GM12878 (cell line): ENCODE results near the gene MTCL3.

Source experiments
- ATAC-seq: fragments of 200-7000 bp; cut with Tn5 transposase; 3 replicates; pipeline ENCODE4 v1.9.1; 2020; ENCODE audit warnings: mild to moderate bottlenecking, moderate library complexity
- BruUV-seq: library from RNA; stranded (reverse); fragments of 400-500 nt; replicated peaks from 2 replicates; lab custom pipeline; 2021; lab: Mats Ljungman, UMichigan
- CTCF ChIA-PET: fragments of 300-600 bp; sonication (Branson Sonifier 250); formaldehyde crosslinking; extraction: SDS; loops from one replicate; lab custom pipeline; 2021; ENCODE audit warnings: inconsistent platforms; lab: Yijun Ruan, JAX
- POLR2A ChIA-PET: fragments of 350-600 bp; formaldehyde crosslinking; extraction: SDS; loops from one replicate; lab custom pipeline; 2021; ENCODE audit warnings: inconsistent platforms; lab: Charles Lee
- RAD21 ChIA-PET: fragments of 300-600 bp; sonication (Branson Sonifier 250); formaldehyde crosslinking; loops from one replicate; lab custom pipeline; 2023; ENCODE audit warnings: antibody characterized with exemption; ENCODE audit not compliant: unreplicated experiment; lab: Charles Lee
- SMC1A ChIA-PET: fragments of 300-600 bp; sonication (Branson Sonifier 250); formaldehyde crosslinking; loops from one replicate; lab custom pipeline; 2023; ENCODE audit not compliant: unreplicated experiment, uncharacterized antibody; lab: Charles Lee
- DNase-seq: peaks from one replicate; pipeline ENCODE4 v3.0.0-alpha.2; 2011; ENCODE audit warnings: low read depth, low spot score
- FAIRE-seq: peaks from 3 replicates; lab custom pipeline; 2011; peaks lifted over from hg19 to GRCh38; lab: Jason Lieb, UNC
- H2AFZ ChIP-seq: 2 replicates; pipeline ENCODE4 v1.6.0; 2011; ENCODE audit warnings: low read depth, low read length, control low read depth; ENCODE audit not compliant: control insufficient read depth
- H3K27ac ChIP-seq: 2 replicates; pipeline ENCODE4 v1.5.1; 2011; ENCODE audit warnings: control low read depth; ENCODE audit not compliant: control insufficient read depth, insufficient read depth
- H3K27me3 ChIP-seq, 2 experiments: replicated peaks in 1 of 2; 2 replicates each; pipeline versions ENCODE4 v1.6.0 to v1.6.1; 2011; ENCODE audit warnings: low read length in 1 of 2; ENCODE audit not compliant: control insufficient read depth in 2 of 2, insufficient read depth in 2 of 2
- H3K36me3 ChIP-seq, 2 experiments: 2 replicates each; pipeline ENCODE4 v1.5.1; 2011; ENCODE audit warnings: low read length in 1 of 2; ENCODE audit not compliant: control insufficient read depth in 2 of 2, insufficient read depth in 2 of 2
- H3K4me1 ChIP-seq: 2 replicates; pipeline ENCODE4 v1.6.1; 2011; ENCODE audit warnings: mild to moderate bottlenecking, low read length, moderate library complexity, mixed read lengths; ENCODE audit not compliant: control insufficient read depth, insufficient read depth
- H3K4me2 ChIP-seq: 2 replicates; pipeline ENCODE4 v1.6.0; 2011; ENCODE audit warnings: control low read depth; ENCODE audit not compliant: control insufficient read depth, insufficient read depth
- H3K4me3 ChIP-seq: fragments of 200-600 bp; sonication (generic); 2 replicates; pipeline ENCODE4 v1.5.1; 2016
- H3K79me2 ChIP-seq: 2 replicates; pipeline ENCODE4 v1.6.0; 2011; ENCODE audit warnings: low read length; ENCODE audit not compliant: control insufficient read depth, insufficient read depth
- H3K9ac ChIP-seq: 2 replicates; pipeline ENCODE4 v1.8.0; 2011; ENCODE audit warnings: low read length, control low read depth, mixed read lengths; ENCODE audit not compliant: control insufficient read depth, insufficient read depth
- H3K9me3 ChIP-seq: replicated peaks from 3 replicates; pipeline ENCODE4 v1.5.1; 2011; ENCODE audit warnings: mild to moderate bottlenecking, low read length; ENCODE audit not compliant: control insufficient read depth, insufficient read depth
- H4K20me1 ChIP-seq: 2 replicates; pipeline ENCODE4 v1.6.0; 2011; ENCODE audit not compliant: control insufficient read depth, insufficient read depth
- BCL11A ChIP-seq: IDR thresholded peaks from 2 replicates; pipeline ENCODE4 v1.6.1; 2011; ENCODE audit warnings: low read depth, low read length
- BHLHE40 ChIP-seq, 2 experiments: fragments of 450-650 bp in 1 of 2; IDR thresholded peaks; 2 replicates each; pipeline ENCODE4 v1.6.1; 2011 to 2017; ENCODE audit warnings: low read depth in 2 of 2, borderline replicate concordance in 1 of 2, improper control_type of control experiment in 1 of 2, low read length in 1 of 2, mild to moderate bottlenecking in 1 of 2
- CHD4 ChIP-seq: fragments of 200-600 bp; sonication (generic); IDR thresholded peaks from 2 replicates; pipeline ENCODE4 v1.6.1; 2016; ENCODE audit warnings: mild to moderate bottlenecking
- EZH2 ChIP-seq: IDR thresholded peaks from 2 replicates; pipeline ENCODE4 v1.6.1; 2012; ENCODE audit warnings: low read depth, mild to moderate bottlenecking, control low read depth, inconsistent platforms, low read length, borderline replicate concordance; ENCODE audit not compliant: control insufficient read depth
- HCFC1 ChIP-seq: fragments of 150-350 bp; IDR thresholded peaks from 2 replicates; pipeline ENCODE4 v1.6.1; 2014; ENCODE audit warnings: low read length
- IKZF2 ChIP-seq, 2 experiments: fragments of 450-650 bp; IDR thresholded peaks; 2 replicates each; pipeline ENCODE4 v1.6.1; 2017; ENCODE audit warnings: mild to moderate bottlenecking in 2 of 2, moderate library complexity in 2 of 2
- NBN ChIP-seq: fragments of 450-650 bp; IDR thresholded peaks from 2 replicates; pipeline ENCODE4 v1.6.1; 2016
- NFYA ChIP-seq: IDR thresholded peaks from 2 replicates; pipeline ENCODE4 v1.6.1; 2011; ENCODE audit warnings: low read depth, mild to moderate bottlenecking, low read length, improper control_type of control experiment, borderline replicate concordance
- PML ChIP-seq: IDR thresholded peaks from 2 replicates; pipeline ENCODE4 v1.6.1; 2012; ENCODE audit warnings: low read length, inconsistent platforms
- POLR2A ChIP-seq: IDR thresholded peaks from 2 replicates; pipeline ENCODE4 v1.6.1; 2011; ENCODE audit warnings: low read depth, mild to moderate bottlenecking, low read length
- POLR2AphosphoS2 ChIP-seq: IDR thresholded peaks from 2 replicates; pipeline ENCODE4 v1.6.1; 2011; ENCODE audit warnings: low read depth, mild to moderate bottlenecking, low read length, improper control_type of control experiment, moderate library complexity
- SPI1 ChIP-seq: IDR thresholded peaks from 2 replicates; pipeline ENCODE4 v1.6.1; 2011; ENCODE audit warnings: low read depth, mild to moderate bottlenecking, low read length, moderate library complexity, borderline replicate concordance; ENCODE audit not compliant: insufficient read depth
- STAT1 ChIP-seq: fragments of 450-650 bp; conservative IDR thresholded peaks from 2 replicates; pipeline ENCODE4 v1.6.1; 2014; ENCODE audit warnings: antibody characterized with exemption, mild to moderate bottlenecking
- USF2 ChIP-seq: IDR thresholded peaks from 2 replicates; pipeline ENCODE4 v1.6.1; 2011; ENCODE audit warnings: low read depth, low read length, improper control_type of control experiment, borderline replicate concordance
- WGBS: methylation state at CpG from one replicate; pipeline ENCODE4 v1.1.6; 2016; ENCODE audit warnings: low lambda C conversion rate; ENCODE audit not compliant: insufficient replicate concordance, insufficient coverage; ENCODE audit errors: missing lambda C conversion rate; 5-methylcytosine and 5-hydroxymethylcytosine counted together
- in situ Hi-C: fragments of 300-500 bp; cut with MboI; formaldehyde crosslinking; loops from 9 replicates; pipeline ENCODE4 v1.14.3; 2018; ENCODE audit warnings: mixed read lengths
- intact Hi-C: fragments of 100-400 bp; cut with micrococcal nuclease; formaldehyde crosslinking; loops from one replicate; pipeline ENCODE4 v1.14.2; 2022; ENCODE audit not compliant: unreplicated experiment
- TF ChIP-seq, protein P1 (sequence below): fragments of 450-650 bp; formaldehyde crosslinking; IDR thresholded peaks from 2 replicates; pipeline ENCODE4 v1.5.0; 2022; ENCODE audit warnings: mild to moderate bottlenecking, missing genetic modification characterization
- TF ChIP-seq, protein P2 (sequence below): fragments of 450-650 bp; IDR thresholded peaks from 2 replicates; pipeline ENCODE4 v1.6.1; 2017; ENCODE audit warnings: borderline replicate concordance

The MTCL3 gene

DNA sequence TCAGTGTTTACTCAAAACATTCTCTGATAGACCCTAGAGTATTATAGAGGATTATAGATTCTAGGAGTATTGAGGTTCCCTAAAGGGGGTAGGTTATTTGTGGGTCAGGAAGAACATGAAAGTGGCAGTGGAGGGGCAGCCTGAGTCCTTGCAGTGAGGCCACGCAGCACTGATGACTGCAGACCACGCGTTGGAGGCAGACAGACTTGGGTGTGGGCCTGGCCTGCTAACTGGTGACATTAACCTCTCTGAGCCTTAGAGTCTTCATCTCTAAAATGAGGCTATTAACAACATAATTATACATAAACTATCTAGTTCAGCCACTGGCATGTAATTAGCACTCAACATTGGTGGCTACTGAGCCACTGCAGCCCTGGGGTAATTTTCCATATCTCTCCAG is 16.1 kb downstream of the MTCL3 start (continued):
- TF ChIP-seq, protein P1, sequence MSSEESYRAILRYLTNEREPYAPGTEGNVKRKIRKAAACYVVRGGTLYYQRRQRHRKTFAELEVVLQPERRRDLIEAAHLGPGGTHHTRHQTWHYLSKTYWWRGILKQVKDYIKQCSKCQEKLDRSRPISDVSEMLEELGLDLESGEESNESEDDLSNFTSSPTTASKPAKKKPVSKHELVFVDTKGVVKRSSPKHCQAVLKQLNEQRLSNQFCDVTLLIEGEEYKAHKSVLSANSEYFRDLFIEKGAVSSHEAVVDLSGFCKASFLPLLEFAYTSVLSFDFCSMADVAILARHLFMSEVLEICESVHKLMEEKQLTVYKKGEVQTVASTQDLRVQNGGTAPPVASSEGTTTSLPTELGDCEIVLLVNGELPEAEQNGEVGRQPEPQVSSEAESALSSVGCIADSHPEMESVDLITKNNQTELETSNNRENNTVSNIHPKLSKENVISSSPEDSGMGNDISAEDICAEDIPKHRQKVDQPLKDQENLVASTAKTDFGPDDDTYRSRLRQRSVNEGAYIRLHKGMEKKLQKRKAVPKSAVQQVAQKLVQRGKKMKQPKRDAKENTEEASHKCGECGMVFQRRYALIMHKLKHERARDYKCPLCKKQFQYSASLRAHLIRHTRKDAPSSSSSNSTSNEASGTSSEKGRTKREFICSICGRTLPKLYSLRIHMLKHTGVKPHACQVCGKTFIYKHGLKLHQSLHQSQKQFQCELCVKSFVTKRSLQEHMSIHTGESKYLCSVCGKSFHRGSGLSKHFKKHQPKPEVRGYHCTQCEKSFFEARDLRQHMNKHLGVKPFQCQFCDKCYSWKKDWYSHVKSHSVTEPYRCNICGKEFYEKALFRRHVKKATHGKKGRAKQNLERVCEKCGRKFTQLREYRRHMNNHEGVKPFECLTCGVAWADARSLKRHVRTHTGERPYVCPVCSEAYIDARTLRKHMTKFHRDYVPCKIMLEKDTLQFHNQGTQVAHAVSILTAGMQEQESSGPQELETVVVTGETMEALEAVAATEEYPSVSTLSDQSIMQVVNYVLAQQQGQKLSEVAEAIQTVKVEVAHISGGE: no peak
- no peak for TF ChIP-seq CHD4
- no peak for TF ChIP-seq SPI1
- no peak for TF ChIP-seq POLR2A
- TF ChIP-seq POLR2AphosphoS2: no peak
- TF ChIP-seq HCFC1: no peak
- TF ChIP-seq EZH2: no peak

- no peak for ATAC-seq
- no peaks in the 10 kb centered on the region for H3K36me3 ChIP-seq
- no peak overlapping the region for H3K4me2 ChIP-seq
- no peaks in the 10 kb centered on the region for H4K20me1 ChIP-seq
- no peaks in the 10 kb centered on the region for H3K79me2 ChIP-seq
- SMC1A ChIA-PET: interaction anchor here (1.6 to 2.3 kb wide), 3 partner anchors 10 to 20 kb away, joined by 5 to 9 read pairs (median 6); no protein-coding TSS in a partner anchor
- no peak overlapping the region for H3K9ac ChIP-seq
- no peak overlapping the region for H3K4me3 ChIP-seq
- no peaks in the 10 kb centered on the region for H3K9me3 ChIP-seq
- H3K4me1 ChIP-seq: no peaks in the 10 kb centered on the region
- intact Hi-C loops: no loop called here
- 21% methylated on average over 1 of the region's 1 CpG for WGBS
- POLR2A ChIA-PET: no interaction called here
- CTCF ChIA-PET: interaction anchor here (0.9 to 3.9 kb wide), 5 partner anchors 9 to 43 kb away, joined by 3 to 14 read pairs (median 5); no protein-coding TSS in a partner anchor
- BruUV-seq: no TSS peak
- no peak overlapping the region for H2AFZ ChIP-seq
- FAIRE-seq: no peak
- no peak overlapping the region for H3K27ac ChIP-seq
- in situ Hi-C loops: no loop called here
- no peaks in the 10 kb centered on the region for H3K27me3 ChIP-seq
- RAD21 ChIA-PET: no interaction called here
- no peak for DNase-seq
- TF ChIP-seq, protein P2, sequence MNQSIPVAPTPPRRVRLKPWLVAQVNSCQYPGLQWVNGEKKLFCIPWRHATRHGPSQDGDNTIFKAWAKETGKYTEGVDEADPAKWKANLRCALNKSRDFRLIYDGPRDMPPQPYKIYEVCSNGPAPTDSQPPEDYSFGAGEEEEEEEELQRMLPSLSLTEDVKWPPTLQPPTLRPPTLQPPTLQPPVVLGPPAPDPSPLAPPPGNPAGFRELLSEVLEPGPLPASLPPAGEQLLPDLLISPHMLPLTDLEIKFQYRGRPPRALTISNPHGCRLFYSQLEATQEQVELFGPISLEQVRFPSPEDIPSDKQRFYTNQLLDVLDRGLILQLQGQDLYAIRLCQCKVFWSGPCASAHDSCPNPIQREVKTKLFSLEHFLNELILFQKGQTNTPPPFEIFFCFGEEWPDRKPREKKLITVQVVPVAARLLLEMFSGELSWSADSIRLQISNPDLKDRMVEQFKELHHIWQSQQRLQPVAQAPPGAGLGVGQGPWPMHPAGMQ: no peak
- TF ChIP-seq, protein P1: no peak
- TF ChIP-seq PML (no peak), BCL11A (no peak), NFYA (no peak), IKZF2 (IDR thresholded peaks at IDR 0.05) (no peak), USF2 (no peak), STAT1 (no peak), NBN (no peak), BHLHE40 (IDR thresholded peaks at IDR 0.05; ENCODE audit: borderline replicate concordance in 1 of 2, low read depth in 2 of 2, low read length in 1 of 2) (no peak)
These were observed 21.7 kb downstream of the MTCL3 start for GRCh38 chr6:127497410-127497809.
